K562 treated with DMSO at 1 percent for 12 hours (cell line): ENCODE data around the gene NAP1L2. TPM values are rescaled to one million over a fixed set of nuclear protein-coding genes. Genes with fewer than 3 reads are reported as not detected.

Experiments
- total RNA-seq: library from RNA; unstranded; fragments of 300-600 nt; gene quantifications from 2 replicates; pipeline ENCODE4 v1.2.3, GENCODE V29; 2022; ENCODE audit not compliant: insufficient read depth

Gene NAP1L2, protein sequence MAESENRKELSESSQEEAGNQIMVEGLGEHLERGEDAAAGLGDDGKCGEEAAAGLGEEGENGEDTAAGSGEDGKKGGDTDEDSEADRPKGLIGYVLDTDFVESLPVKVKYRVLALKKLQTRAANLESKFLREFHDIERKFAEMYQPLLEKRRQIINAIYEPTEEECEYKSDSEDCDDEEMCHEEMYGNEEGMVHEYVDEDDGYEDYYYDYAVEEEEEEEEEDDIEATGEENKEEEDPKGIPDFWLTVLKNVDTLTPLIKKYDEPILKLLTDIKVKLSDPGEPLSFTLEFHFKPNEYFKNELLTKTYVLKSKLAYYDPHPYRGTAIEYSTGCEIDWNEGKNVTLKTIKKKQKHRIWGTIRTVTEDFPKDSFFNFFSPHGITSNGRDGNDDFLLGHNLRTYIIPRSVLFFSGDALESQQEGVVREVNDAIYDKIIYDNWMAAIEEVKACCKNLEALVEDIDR
- not detected in 2 replicates for total RNA-seq

DNA sequence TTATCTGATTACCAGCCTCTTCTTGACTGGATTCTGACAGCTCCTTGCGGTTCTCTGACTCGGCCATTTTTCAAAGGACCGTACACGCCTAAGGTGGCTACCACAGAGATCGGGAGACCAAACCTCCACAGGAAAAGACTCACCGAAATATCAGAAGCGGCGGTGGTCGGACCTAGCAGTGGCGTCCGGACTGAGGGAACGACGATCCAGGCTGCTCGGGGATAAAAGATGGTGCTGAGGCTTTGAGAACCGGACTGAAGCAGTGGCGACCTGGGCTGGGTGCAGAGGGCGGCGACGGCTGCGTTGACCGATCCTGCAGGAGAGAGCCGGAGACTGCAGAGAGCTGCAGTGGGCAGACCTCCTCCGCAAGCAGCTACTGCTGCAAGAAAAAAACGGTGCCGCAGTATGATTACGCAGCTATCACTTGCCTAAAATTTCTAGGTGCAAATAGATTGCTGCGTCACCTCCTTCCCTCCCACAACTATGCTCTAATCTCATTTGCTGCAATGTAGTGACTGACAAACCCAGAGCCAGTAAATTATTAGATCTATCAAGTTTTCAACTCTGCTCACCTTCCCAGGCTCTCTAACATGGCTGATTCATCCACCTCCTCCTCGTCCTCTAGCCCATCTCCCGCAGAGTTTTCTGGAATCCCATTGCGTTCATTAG, at the start of gene NAP1L2:
TSS of gene NAP1L2 (minus strand) at position 426 of the 669 bp plus-strand sequence. CDS start at position 67, 359 bp downstream.

Other genes with a start within 250 kb of the NAP1L2 start
- gene PABPC1L2B, start 211.9 kb downstream of the NAP1L2 start, total RNA-seq, result not detected in 2 replicates
- not detected in 2 replicates for gene PABPC1L2A, start 135.3 kb downstream of the NAP1L2 start, total RNA-seq
- not detected in 2 replicates for gene CDX4, start 232.2 kb upstream of the NAP1L2 start, total RNA-seq